ENCODE measurements around the gene HPS6. TPM values are rescaled to one million over a fixed set of nuclear protein-coding genes. Genes with fewer than 3 reads are reported as not detected.
"Not testable (repeated sequence)": the region's sequence is repeated elsewhere in the genome, so short reads cannot be mapped to it uniquely, and the experiment has no call there.

The HPS6 gene
- 10 to 100 TPM; 20.3 to 25.0 TPM for total RNA-seq
- long read RNA-seq, transcript HPS6-201 (1 exons, 2,649 nt), result major isoform, 55 of 55 reads
- long read RNA-seq, partial matches to known transcripts, result 0 of 55 reads
- long read RNA-seq, other reads (novel, unspliced or antisense), result 0 of 55 reads

- ATAC-seq, result peak; percentile 94
- intact Hi-C loops (cut with DNase I, micrococcal nuclease), result no loop called here
- DNase-seq, result peak; percentile 94 to 95
Measured at GRCh38 chr10:102064868-102065560, at the start of gene HPS6. TSS of gene HPS6 (plus strand) at chr10:102065349. CDS start at chr10:102065475, 126 bp downstream.

GRCh38 chr10:102016416-102016815, 48.7 kb upstream of the HPS6 start:
- intact Hi-C loops (cut with DNase I, micrococcal nuclease), result no loop called here
- no peak for ATAC-seq

GRCh38 chr10:102017295-102017694, 47.9 kb upstream of the HPS6 start:
- DNase-seq (no peak), ATAC-seq (no peak)
- intact Hi-C loops (cut with DNase I, micrococcal nuclease), result no loop called here

More at GRCh38 chr10:102016416-102016815, 48.7 kb upstream of the HPS6 start:
- DNase-seq, result no peak

GRCh38 chr10:102020938-102021337, 44.2 kb upstream of the HPS6 start:
- DNase-seq, result no peak
- no peak for ATAC-seq
- intact Hi-C loops (cut with DNase I, micrococcal nuclease), result no loop called here

- intact Hi-C loops (cut with DNase I, micrococcal nuclease), result no loop called here
- ATAC-seq, result no peak
- no peak for DNase-seq
Measured at GRCh38 chr10:102024799-102025198, 40.4 kb upstream of the HPS6 start.

GRCh38 chr10:102027261-102027660, 37.9 kb upstream of the HPS6 start:
- DNase-seq (no peak), ATAC-seq (no peak)
- intact Hi-C loops (cut with DNase I, micrococcal nuclease), result no loop called here

- DNase-seq (no peak), ATAC-seq (no peak)
- intact Hi-C loops (cut with DNase I, micrococcal nuclease), result no loop called here
Measured at GRCh38 chr10:102033787-102034186, 31.4 kb upstream of the HPS6 start.

GRCh38 chr10:102035807-102036206, 29.3 kb upstream of the HPS6 start:
- ATAC-seq; intact Hi-C loops (cut with DNase I, micrococcal nuclease): not testable (repeated sequence)

GRCh38 chr10:102038410-102038809, 26.7 kb upstream of the HPS6 start:
- no peak for ATAC-seq
- intact Hi-C loops (cut with DNase I, micrococcal nuclease), result no loop called here
- DNase-seq, result no peak

More at GRCh38 chr10:102035807-102036206, 29.3 kb upstream of the HPS6 start:
- not testable (repeated sequence) for DNase-seq

GRCh38 chr10:102040305-102041050, 24.7 kb upstream of the HPS6 start:
- no peak for ATAC-seq
- intact Hi-C loops (cut with DNase I, micrococcal nuclease), result no loop called here
- DNase-seq, result no peak

GRCh38 chr10:102045292-102045691, 19.9 kb upstream of the HPS6 start:
- intact Hi-C loops (cut with DNase I, micrococcal nuclease), result no loop called here
- DNase-seq (no peak), ATAC-seq (no peak)

- intact Hi-C loops (cut with DNase I, micrococcal nuclease), result no loop called here
- ATAC-seq (no peak), DNase-seq (no peak)
Measured at GRCh38 chr10:102046095-102046494, 19.1 kb upstream of the HPS6 start.

GRCh38 chr10:102054881-102055646, 10.1 kb upstream of the HPS6 start:
- DNase-seq, result peak in 1 of 2 donors; percentile 32
- ATAC-seq; intact Hi-C loops (cut with DNase I, micrococcal nuclease): not testable (repeated sequence)

GRCh38 chr10:102055647-102056419, 9.3 kb upstream of the HPS6 start, which contains the start of gene ARMH3:
TSS of gene ARMH3 (minus strand) at chr10:102056173. CDS start at chr10:102040114, 16,059 bp downstream.
- peak; percentile 96 for ATAC-seq
- peak; percentile 92 to 95 for DNase-seq
- intact Hi-C loops (cut with DNase I, micrococcal nuclease), result no loop called here

GRCh38 chr10:102059987-102060386, 5.2 kb upstream of the HPS6 start:
- intact Hi-C loops (cut with DNase I, micrococcal nuclease), result no loop called here
- DNase-seq (no peak), ATAC-seq (no peak)

- intact Hi-C loops (cut with DNase I, micrococcal nuclease), result no loop called here
- DNase-seq, result no peak
- no peak for ATAC-seq
Measured at GRCh38 chr10:102064503-102064867, 664 bp upstream of the HPS6 start.

- DNase-seq (peak; percentile 36 to 54), ATAC-seq (peak; percentile 55)
Measured at GRCh38 chr10:102065561-102066398, 631 bp downstream of the HPS6 start.

More at GRCh38 chr10:102065561-102066398, 631 bp downstream of the HPS6 start:
- intact Hi-C loops (cut with DNase I, micrococcal nuclease), result no loop called here

Measured in left colon (tissue), 2 donors.